ENCODE measurements around the gene LGALS12.
"Not testable (repeated sequence)": the region's sequence is repeated elsewhere in the genome, so short reads cannot be mapped to it uniquely, and the experiment has no call there.

LGALS12 gene

GRCh38 chr11:63530021-63530420 lies 24.1 kb downstream of the LGALS12 start:
- no peak overlapping the region for H3K4me2 ChIP-seq (ENCODE audit: low read length)
- H3K79me2 ChIP-seq, result no peaks in the 10 kb centered on the region
- H3K4me1 ChIP-seq, result no peaks in the 10 kb centered on the region
- no peak for TF ChIP-seq CTCF (IDR thresholded peaks at IDR 0.05)
- no peaks in the 10 kb centered on the region for H3K27me3 ChIP-seq (ENCODE audit: control insufficient read depth, insufficient read depth, low read length)
- H3K36me3 ChIP-seq (ENCODE audit: control insufficient read depth, insufficient read depth, low read length), result no peaks in the 10 kb centered on the region
- no peak overlapping the region for H3K4me3 ChIP-seq (ENCODE audit: low read depth, low read length)
- H3K27ac ChIP-seq, result no peak overlapping the region
- H3K9ac ChIP-seq, result no peak overlapping the region
- H3K9me3 ChIP-seq (ENCODE audit: control insufficient read depth, low read length), result no peaks in the 10 kb centered on the region
- no peak overlapping the region for H2AFZ ChIP-seq

- not testable (repeated sequence) for H3K36me3 ChIP-seq (ENCODE audit: control insufficient read depth, insufficient read depth, low read length); H3K4me1 ChIP-seq; H3K27me3 ChIP-seq (ENCODE audit: control insufficient read depth, insufficient read depth, low read length); H3K4me3 ChIP-seq (ENCODE audit: low read depth, low read length); H3K9ac ChIP-seq; H3K79me2 ChIP-seq; H3K9me3 ChIP-seq (ENCODE audit: control insufficient read depth, low read length); H3K4me2 ChIP-seq (ENCODE audit: low read length); H3K27ac ChIP-seq; H2AFZ ChIP-seq
Observed at GRCh38 chr11:63531074-63531792, 25.3 kb downstream of the LGALS12 start.

- Histone ChIP-seq H2AFZ (no peak overlapping the region), H3K36me3 (ENCODE audit: control insufficient read depth, insufficient read depth, low read length) (no peaks in the 10 kb centered on the region), H3K4me1 (no peaks in the 10 kb centered on the region), H3K79me2 (no peaks in the 10 kb centered on the region), H3K9ac (no peak overlapping the region), H3K4me2 (ENCODE audit: low read length) (no peak overlapping the region), H3K27me3 (ENCODE audit: control insufficient read depth, insufficient read depth, low read length) (no peaks in the 10 kb centered on the region), H3K4me3 (ENCODE audit: low read depth, low read length) (no peak overlapping the region), H3K27ac (no peak overlapping the region), H3K9me3 (ENCODE audit: control insufficient read depth, low read length) (no peaks in the 10 kb centered on the region)
- no peak for TF ChIP-seq CTCF (IDR thresholded peaks at IDR 0.05)
Observed at GRCh38 chr11:63532117-63532516, 26.2 kb downstream of the LGALS12 start.

GRCh38 chr11:63532799-63533475 lies 27.1 kb downstream of the LGALS12 start:
- no peak overlapping the region for H3K4me3 ChIP-seq (ENCODE audit: low read depth, low read length)
- no peak for TF ChIP-seq CTCF (IDR thresholded peaks at IDR 0.05)
- H3K79me2 ChIP-seq, result no peaks in the 10 kb centered on the region
- H3K4me2 ChIP-seq (ENCODE audit: low read length), result no peak overlapping the region
- H3K9me3 ChIP-seq (ENCODE audit: control insufficient read depth, low read length), result no peaks in the 10 kb centered on the region
- H3K27ac ChIP-seq, result no peak overlapping the region
- H3K36me3 ChIP-seq (ENCODE audit: control insufficient read depth, insufficient read depth, low read length), result no peaks in the 10 kb centered on the region
- H2AFZ ChIP-seq, result no peak overlapping the region
- no peaks in the 10 kb centered on the region for H3K27me3 ChIP-seq (ENCODE audit: control insufficient read depth, insufficient read depth, low read length)
- H3K4me1 ChIP-seq, result no peaks in the 10 kb centered on the region
- no peak overlapping the region for H3K9ac ChIP-seq

GRCh38 chr11:63534076-63534475 lies 28.2 kb downstream of the LGALS12 start:
- Histone ChIP-seq H3K9ac (no peak overlapping the region), H2AFZ (no peak overlapping the region), H3K36me3 (ENCODE audit: control insufficient read depth, insufficient read depth, low read length) (no peaks in the 10 kb centered on the region), H3K27ac (no peak overlapping the region), H3K4me1 (no peaks in the 10 kb centered on the region), H3K27me3 (ENCODE audit: control insufficient read depth, insufficient read depth, low read length) (no peaks in the 10 kb centered on the region), H3K4me2 (ENCODE audit: low read length) (no peak overlapping the region), H3K9me3 (ENCODE audit: control insufficient read depth, low read length) (no peaks in the 10 kb centered on the region), H3K4me3 (ENCODE audit: low read depth, low read length) (no peak overlapping the region), H3K79me2 (no peaks in the 10 kb centered on the region)
- TF ChIP-seq CTCF (IDR thresholded peaks at IDR 0.05), result no peak

Measured in parathyroid adenoma (tissue), 2 donors.